Measurements from ENCODE around the gene SEBOX.

The SEBOX gene

DNA sequence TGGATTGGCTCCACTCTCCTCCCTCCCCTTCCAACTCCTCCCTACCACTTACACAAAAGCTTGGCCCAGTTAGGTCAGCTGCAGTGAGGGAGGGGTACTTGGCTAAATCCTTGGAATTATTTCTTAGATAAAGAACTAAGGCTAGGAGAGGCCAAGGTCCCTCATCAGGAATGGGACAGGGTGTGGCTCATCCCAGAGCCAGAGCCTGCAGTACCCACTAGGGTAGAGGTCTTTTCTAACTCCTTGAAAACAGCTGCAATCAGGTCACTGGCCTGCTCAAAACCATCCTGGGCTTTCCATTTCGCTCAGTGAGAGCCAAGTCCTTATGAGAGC is 42.9 kb upstream of the SEBOX start:
- H3K27ac ChIP-seq (ENCODE audit: low read depth, low read length, poor library complexity, severe bottlenecking), result no peak overlapping the region
- H3K9ac ChIP-seq (ENCODE audit: low read length), result no peak overlapping the region
- no peaks in the 10 kb centered on the region for H4K20me1 ChIP-seq (ENCODE audit: insufficient read depth, low read length)
- H2AFZ ChIP-seq (ENCODE audit: low read length), result no peak overlapping the region
- no peaks in the 10 kb centered on the region for H3F3A ChIP-seq (ENCODE audit: insufficient read depth, low read length)
- no peaks in the 10 kb centered on the region for H3K27me3 ChIP-seq (ENCODE audit: insufficient read depth, low read length)
- no peak for TF ChIP-seq CTCF (IDR thresholded peaks at IDR 0.05; ENCODE audit: low read length)
- no peak for TF ChIP-seq EZH2 (IDR thresholded peaks at IDR 0.05; ENCODE audit: borderline replicate concordance, low read length)
- peaks cover 9% of the 10 kb centered on the region for H3K4me1 ChIP-seq (ENCODE audit: insufficient read depth, low read length, severe bottlenecking)
- H3K9me3 ChIP-seq (ENCODE audit: low read length), result no peaks in the 10 kb centered on the region
- no peak overlapping the region for H3K4me2 ChIP-seq (ENCODE audit: low read length)
- H3K79me2 ChIP-seq (ENCODE audit: insufficient read depth, low read length), result no peaks in the 10 kb centered on the region
- H3K9me2 ChIP-seq (ENCODE audit: low read depth, low read length), result no peaks in the 10 kb centered on the region
- H3K4me3 ChIP-seq (ENCODE audit: low read depth, low read length, poor library complexity, severe bottlenecking), result no peak overlapping the region
- H3K36me3 ChIP-seq (ENCODE audit: insufficient read depth, low read length), result no peaks in the 10 kb centered on the region

DNA sequence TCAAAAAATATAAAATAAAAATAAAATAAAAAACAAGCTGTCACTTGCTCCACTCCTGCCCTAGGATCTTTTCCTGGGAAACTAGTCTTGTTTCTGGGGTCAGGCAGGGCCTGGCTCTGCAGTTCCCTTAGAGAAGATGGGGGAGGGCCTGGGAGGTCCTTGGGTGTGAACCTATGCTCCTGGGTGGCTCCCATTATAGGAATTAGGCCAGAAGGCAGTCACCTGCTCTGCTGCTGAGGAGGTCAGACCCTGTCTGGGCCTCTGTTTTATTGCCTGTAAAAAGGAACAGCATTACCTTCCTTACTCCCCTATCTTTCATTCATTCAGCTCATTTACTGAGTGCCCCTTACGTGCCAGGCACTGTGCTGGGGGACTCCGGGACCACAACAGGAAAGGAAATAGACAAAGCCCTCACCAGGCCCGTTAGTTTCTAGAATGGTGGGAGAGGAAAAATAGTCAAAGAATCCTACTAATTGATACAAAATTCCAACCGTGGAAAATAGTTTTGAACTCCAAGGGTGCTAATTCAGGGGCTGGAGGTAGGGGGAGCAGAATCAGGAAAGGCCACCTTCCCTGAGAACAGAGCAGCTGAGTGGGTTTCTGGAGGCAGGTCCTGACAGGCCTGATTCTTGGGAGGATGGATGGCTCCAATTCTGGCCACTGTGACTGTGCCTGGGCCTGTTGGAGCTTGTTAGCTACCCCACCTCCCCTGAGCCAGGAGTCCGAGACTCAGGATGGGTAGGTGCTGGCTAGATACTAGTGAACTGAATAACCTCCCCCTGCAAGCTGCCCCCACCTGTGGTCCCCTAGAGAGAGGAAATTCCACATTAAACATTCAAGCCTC is 42.4 kb upstream of the SEBOX start:
- H3K4me1 ChIP-seq (ENCODE audit: insufficient read depth, low read length, severe bottlenecking), result peaks cover 9% of the 10 kb centered on the region
- no peaks in the 10 kb centered on the region for H3K27me3 ChIP-seq (ENCODE audit: insufficient read depth, low read length)
- H3K9me3 ChIP-seq (ENCODE audit: low read length), result no peaks in the 10 kb centered on the region
- no peaks in the 10 kb centered on the region for H3F3A ChIP-seq (ENCODE audit: insufficient read depth, low read length)
- H3K79me2 ChIP-seq (ENCODE audit: insufficient read depth, low read length), result no peaks in the 10 kb centered on the region
- no peak overlapping the region for H3K4me3 ChIP-seq (ENCODE audit: low read depth, low read length, poor library complexity, severe bottlenecking)
- no peak overlapping the region for H3K4me2 ChIP-seq (ENCODE audit: low read length)
- no peaks in the 10 kb centered on the region for H4K20me1 ChIP-seq (ENCODE audit: insufficient read depth, low read length)
- H2AFZ ChIP-seq (ENCODE audit: low read length), result no peak overlapping the region
- TF ChIP-seq EZH2 (IDR thresholded peaks at IDR 0.05; ENCODE audit: borderline replicate concordance, low read length) (no peak), CTCF (IDR thresholded peaks at IDR 0.05; ENCODE audit: low read length) (no peak)
- no peak overlapping the region for H3K27ac ChIP-seq (ENCODE audit: low read depth, low read length, poor library complexity, severe bottlenecking)
- no peaks in the 10 kb centered on the region for H3K36me3 ChIP-seq (ENCODE audit: insufficient read depth, low read length)
- H3K9ac ChIP-seq (ENCODE audit: low read length), result no peak overlapping the region
- no peaks in the 10 kb centered on the region for H3K9me2 ChIP-seq (ENCODE audit: low read depth, low read length)

GRCh38 chr17:28406473-28406814 is 41.4 kb upstream of the SEBOX start:
- H3K4me2 ChIP-seq (ENCODE audit: low read length), result peak overlapping the region; percentile 85
- peaks cover 9% of the 10 kb centered on the region for H3K4me1 ChIP-seq (ENCODE audit: insufficient read depth, low read length, severe bottlenecking)
- peak overlapping the region; percentile 79 for H3K4me3 ChIP-seq (ENCODE audit: low read depth, low read length, poor library complexity, severe bottlenecking)
- no peak for TF ChIP-seq CTCF (IDR thresholded peaks at IDR 0.05; ENCODE audit: low read length)
- TF ChIP-seq EZH2 (IDR thresholded peaks at IDR 0.05; ENCODE audit: borderline replicate concordance, low read length), result no peak
- no peaks in the 10 kb centered on the region for H4K20me1 ChIP-seq (ENCODE audit: insufficient read depth, low read length)
- H3K79me2 ChIP-seq (ENCODE audit: insufficient read depth, low read length), result no peaks in the 10 kb centered on the region
- H3F3A ChIP-seq (ENCODE audit: insufficient read depth, low read length), result no peaks in the 10 kb centered on the region
- no peak overlapping the region for H2AFZ ChIP-seq (ENCODE audit: low read length)
- no peaks in the 10 kb centered on the region for H3K9me3 ChIP-seq (ENCODE audit: low read length)
- H3K9ac ChIP-seq (ENCODE audit: low read length), result peak overlapping the region; percentile 80
- no peaks in the 10 kb centered on the region for H3K9me2 ChIP-seq (ENCODE audit: low read depth, low read length)
- H3K27me3 ChIP-seq (ENCODE audit: insufficient read depth, low read length), result no peaks in the 10 kb centered on the region
- no peaks in the 10 kb centered on the region for H3K36me3 ChIP-seq (ENCODE audit: insufficient read depth, low read length)
- no peak overlapping the region for H3K27ac ChIP-seq (ENCODE audit: low read depth, low read length, poor library complexity, severe bottlenecking)
